Measurements from ENCODE around the gene SIRT6.
"Not testable (repeated sequence)": the region's sequence is repeated elsewhere in the genome, so short reads cannot be mapped to it uniquely, and the experiment has no call there.

Gene SIRT6

GRCh38 chr19:4198467-4199126, 16.2 kb upstream of the SIRT6 start:
- no peak for DNase-seq

DNA sequence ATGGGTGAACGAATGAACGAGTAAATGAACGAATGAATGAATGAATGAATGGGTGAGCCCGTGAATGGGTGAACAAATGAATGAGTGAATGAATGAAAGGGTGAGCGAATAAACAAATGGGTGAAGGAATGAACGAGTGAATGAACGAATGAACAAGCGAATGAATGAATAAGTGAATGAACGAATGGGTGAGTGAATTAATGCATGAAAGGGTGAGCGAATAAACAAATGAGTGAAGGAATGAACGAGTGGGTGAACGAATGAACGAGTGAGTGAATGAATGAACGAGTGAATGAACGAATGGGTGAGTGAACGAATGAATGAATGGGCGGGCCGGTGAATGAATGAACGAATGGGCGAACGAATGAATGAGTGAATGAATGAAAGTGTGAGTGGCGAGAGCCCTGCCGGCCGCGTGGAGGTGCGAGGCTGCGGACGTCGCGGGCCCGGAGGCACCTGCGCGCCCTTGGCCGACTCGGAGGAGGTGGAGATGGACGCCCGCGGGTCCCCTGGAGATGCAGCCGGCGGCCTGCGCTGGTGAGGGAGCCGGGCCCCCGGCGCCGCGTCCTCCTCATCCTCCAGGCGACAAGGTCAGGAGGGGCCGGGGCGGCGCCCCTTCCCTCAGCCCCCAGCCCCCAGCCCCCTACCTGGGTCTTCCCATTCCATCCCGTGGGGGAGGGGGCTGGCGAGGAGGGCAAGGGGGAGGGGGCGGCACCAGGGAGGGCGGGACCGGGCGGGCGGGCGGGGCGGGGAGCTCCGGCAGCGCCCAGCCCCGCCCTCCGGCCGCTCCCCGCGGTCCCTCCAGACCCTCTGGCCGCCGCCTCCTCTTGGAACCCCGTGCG, 15.5 kb upstream of the SIRT6 start:
- no peak for DNase-seq

- no peak for DNase-seq
Observed at GRCh38 chr19:4197228-4197624, 14.9 kb upstream of the SIRT6 start.

DNA sequence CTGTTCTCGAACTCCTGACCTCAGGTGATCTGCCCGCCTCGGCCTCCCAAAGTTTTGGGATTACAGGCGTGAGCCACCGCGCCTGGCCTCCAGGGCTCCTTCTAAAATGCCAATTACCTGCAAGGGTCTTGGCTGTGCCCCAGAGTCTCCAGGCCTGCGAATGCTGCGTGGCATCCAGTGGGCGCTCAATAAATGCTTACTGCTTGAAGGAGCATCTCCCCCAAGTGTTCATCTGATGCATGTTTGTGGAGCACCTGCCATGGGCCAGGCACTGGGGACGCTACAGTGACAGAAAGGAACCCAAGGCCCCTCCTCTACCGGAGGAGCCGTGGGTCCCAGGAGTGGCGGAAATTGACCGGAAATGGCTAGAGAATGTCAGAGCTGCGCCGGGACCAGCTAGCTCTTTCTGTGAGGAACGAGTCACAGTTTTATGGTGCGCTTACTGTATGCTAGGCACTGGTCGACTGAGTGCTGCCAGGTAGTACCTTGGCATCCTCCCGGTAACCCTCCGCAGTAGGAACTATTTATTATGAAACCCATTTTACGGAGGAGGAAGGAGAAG, 14.3 kb upstream of the SIRT6 start:
- no peak for DNase-seq

- DNase-seq: no peak
Observed at GRCh38 chr19:4196009-4196408, 13.6 kb upstream of the SIRT6 start.

GRCh38 chr19:4194353-4194752, 12.0 kb upstream of the SIRT6 start:
- DNase-seq: no peak

DNA sequence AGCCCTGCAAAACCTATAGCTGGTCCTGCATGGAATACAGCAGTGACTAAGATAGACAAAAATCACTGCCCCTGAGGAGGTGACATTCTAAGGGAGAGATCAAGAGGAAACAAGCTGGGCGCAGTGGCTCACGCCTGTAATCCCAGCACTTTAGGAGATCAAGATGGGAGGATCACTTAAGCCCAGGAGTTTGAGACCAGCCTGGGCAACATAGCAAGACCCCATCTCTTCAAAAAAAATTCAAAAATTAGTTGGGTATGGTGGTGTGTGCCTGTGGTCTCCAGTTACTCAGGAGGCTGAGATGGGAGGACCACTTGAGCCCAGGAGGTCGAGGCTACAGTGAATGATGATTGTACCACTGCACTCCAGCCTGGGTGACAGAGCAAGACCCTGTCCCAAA, 10.2 kb upstream of the SIRT6 start:
- not testable (repeated sequence) for DNase-seq

DNA sequence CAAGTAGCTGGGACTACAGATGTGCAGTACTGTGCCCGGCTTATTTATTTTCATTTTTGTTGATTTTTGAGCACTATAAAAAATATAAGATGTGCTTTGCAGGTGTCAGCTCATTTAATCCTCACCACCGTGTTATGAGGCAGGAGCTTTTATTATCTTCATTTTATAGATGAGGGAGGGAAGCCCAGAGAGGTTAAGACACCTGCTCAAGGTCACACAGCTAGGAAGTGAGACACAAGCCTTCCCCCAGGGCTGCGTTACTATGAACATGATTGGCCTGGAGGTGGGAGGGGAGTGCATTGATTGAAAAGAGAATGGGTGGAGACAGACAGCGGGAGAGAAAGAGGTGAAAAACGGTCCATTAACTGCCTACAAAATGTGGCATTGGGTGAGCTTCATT, 7.3 kb upstream of the SIRT6 start:
- DNase-seq: no peak

- no peak for DNase-seq
Observed at GRCh38 chr19:4187313-4188122, 5.2 kb upstream of the SIRT6 start.

GRCh38 chr19:4186087-4186993, 4.0 kb upstream of the SIRT6 start:
- DNase-seq: no peak

DNA sequence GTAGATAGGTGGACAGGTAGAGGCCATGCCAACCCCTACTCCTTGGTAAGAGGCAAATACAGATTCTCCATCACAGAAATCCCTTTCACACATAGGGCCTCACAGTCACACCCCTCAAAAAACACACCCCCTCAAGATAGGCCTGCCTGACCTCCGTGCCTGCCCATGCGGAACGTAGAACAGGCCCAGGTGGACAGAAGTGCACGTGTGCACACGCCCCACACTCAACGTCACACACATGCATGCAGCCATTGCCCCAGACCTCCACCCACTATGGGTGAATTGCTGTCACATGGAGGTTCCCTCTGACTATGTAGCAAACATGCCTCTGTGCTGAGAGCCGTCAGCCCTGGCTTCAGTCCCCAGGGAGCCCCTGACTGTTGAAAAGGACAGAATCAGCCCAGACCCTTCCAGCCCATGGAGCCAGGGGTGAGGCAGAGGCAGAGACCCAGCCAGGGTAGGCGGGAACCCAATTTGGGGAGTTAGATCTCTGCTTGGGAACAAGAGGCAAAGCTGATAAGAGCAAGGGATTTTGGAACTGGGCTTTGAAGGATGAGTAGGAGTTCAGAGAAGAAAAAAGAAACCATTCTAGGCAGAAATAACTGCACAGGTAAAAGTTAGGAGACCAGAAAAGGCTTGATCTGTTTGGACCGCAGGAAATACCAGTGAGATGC, 3.2 kb upstream of the SIRT6 start:
- DNase-seq: no peak

- no peak for DNase-seq
Observed at GRCh38 chr19:4184718-4185352, 2.5 kb upstream of the SIRT6 start.

GRCh38 chr19:4183967-4184717, 1.8 kb upstream of the SIRT6 start:
- DNase-seq: no peak

DNA sequence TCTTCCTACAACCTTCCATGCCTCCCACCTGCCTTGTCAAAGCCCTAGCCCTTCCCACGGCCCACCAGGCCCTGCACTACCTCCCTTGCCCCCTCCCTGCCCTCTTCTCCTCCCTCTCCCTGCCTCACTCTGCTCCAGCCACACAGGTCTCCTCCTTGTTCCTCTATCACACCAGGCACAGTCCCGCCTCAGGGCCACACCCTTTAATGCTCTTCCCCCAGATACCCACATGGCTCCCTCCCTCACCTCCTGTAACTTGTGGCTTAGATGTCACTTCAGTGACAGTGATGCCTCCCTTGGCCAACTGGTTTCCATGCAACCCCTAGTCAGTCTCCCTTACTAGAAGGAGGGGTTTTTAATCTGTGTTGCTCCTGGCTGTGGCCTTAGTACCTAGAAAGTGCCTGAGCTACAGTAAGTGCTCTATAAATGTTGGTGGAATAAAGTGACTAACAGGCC, 1.3 kb downstream of the SIRT6 start:
- DNase-seq: no peak

DNA sequence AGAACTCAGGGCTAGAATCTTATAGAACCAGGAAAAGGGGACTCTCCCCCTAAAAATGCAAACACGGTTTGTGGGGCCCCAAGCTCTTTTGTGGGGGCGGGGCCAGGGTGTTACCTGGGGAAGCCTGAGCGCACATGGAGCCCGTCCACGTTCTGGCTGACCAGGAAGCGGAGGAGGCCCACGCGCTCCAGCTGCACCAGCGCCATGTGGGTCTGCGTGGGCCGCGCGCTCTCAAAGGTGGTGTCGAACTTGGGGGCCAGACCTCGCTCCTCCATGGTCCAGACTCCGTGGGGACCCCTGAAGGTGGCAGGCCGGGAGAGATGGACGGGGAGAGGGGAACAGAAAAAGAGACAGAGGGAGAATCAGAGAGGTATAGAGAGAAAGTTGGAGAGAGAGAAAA, 3.4 kb downstream of the SIRT6 start:
- no peak for DNase-seq

GRCh38 chr19:4177146-4177545, 5.2 kb downstream of the SIRT6 start:
- DNase-seq: no peak

DNA sequence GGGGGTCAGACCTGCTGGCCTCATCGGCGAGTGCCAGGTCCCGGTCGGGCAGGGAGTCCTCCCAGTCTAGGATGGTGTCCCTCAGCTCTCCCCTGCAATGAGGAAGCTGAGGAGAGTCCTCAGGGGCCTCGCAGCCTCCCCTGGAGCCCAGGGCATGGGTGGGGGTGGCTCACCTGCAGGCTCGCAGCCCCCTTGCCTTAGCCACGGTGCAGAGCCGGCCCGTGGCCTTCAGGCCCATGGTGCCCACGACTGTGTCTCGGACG, 6.8 kb downstream of the SIRT6 start:
- DNase-seq: no peak

DNA sequence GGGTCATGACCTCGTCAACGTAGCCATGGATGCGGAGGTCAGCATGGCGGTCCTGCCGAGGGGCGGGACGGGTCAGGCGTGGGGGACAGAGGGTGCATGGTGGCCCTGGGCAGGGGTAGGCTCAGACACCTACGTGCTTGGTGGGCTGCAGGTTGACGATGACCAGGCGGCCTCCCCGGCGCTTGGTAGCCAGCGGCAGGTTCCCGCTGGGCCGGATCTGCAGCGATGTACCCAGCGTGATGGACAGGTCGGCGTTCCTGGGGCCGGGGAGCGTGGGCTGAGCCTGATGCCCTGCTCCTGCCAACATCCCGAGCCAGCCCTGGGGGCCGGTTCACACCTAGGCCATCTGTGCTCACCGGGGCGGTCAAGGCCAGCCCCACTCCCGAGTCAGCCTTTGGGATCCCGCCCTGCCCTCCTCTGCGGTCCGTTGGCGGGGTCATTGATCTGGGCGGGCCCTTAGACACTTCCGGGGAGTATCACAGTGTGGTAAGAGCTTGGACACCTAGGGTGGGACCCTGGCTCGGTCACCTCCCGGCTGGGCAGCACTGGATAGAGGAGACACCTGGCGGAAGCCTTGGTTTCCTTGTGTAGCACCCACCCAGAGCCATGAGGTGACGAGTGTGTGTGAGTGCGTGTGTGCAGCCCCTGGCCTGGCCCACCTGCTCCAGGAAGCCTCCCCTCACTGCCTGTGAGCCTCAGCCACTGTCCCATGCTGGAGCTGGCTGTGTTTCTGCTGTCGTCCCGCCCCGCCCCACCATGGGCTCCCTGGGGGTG, 7.3 kb downstream of the SIRT6 start:
- DNase-seq: no peak

- no peak for DNase-seq
Observed at GRCh38 chr19:4174213-4174894, 8.0 kb downstream of the SIRT6 start.

Data from SIG-M5 (cell line).